ENCODE measurements around the gene DDO. TPM values are rescaled to one million over a fixed set of nuclear protein-coding genes. Genes with fewer than 3 reads are reported as not detected.

DDO gene
- total and polyA plus RNA-seq, 2 of the 8 experiments (the other 6 are each of a cell fraction or from before 2014, with no cell fraction given): not detected

GRCh38 chr6:110419028-110419739 lies 3.8 kb upstream of the DDO start:
- H4K5ac ChIP-seq (ENCODE audit: insufficient read length, low read depth, low read length): no peak overlapping the region
- no peak overlapping the region for H3K27ac ChIP-seq (ENCODE audit: low read depth, low read length)
- no peak overlapping the region for H3K9ac ChIP-seq (replicated peaks in 1 of 4; ENCODE audit: extremely low read depth in 1 of 4, low read depth in 3 of 4, low read length in 3 of 4)
- no peaks in the 10 kb centered on the region for H3K79me1 ChIP-seq (ENCODE audit: low read depth, low read length)
- FAIRE-seq (no peak), DNase-seq (ENCODE audit: low read depth in 1 of 2, low spot score in 2 of 2) (no peak)
- no peaks in the 10 kb centered on the region for H3K4me1 ChIP-seq (replicated peaks in 1 of 4; ENCODE audit: control insufficient read depth in 3 of 4, insufficient read depth in 4 of 4, low read length in 3 of 4)
- H4K20me1 ChIP-seq (replicated peaks in 1 of 2; ENCODE audit: control insufficient read depth in 1 of 2, insufficient read depth in 2 of 2, low read length in 2 of 2): no peaks in the 10 kb centered on the region
- no peak overlapping the region for H3K56ac ChIP-seq (replicated peaks; ENCODE audit: insufficient read length, low read depth, low read length)
- ChIA-PET POLR2A (ENCODE audit: partially characterized antibody) (no interaction called here), CTCF (ENCODE audit: partially characterized antibody) (no interaction called here)
- no peak overlapping the region for H3K18ac ChIP-seq (ENCODE audit: extremely low read depth, low read length)
- H3K4me3 ChIP-seq (ENCODE audit: extremely low read depth in 1 of 4, insufficient read depth in 2 of 4, low read depth in 3 of 4, low read length in 4 of 4): no peak overlapping the region
- no peak overlapping the region for H4K91ac ChIP-seq (replicated peaks; ENCODE audit: insufficient read length, low read length)
- no peak for TF ChIP-seq POLR2AphosphoS5 (IDR thresholded peaks at IDR 0.05; ENCODE audit: low read depth, low read length)
- TF ChIP-seq, protein P1, sequence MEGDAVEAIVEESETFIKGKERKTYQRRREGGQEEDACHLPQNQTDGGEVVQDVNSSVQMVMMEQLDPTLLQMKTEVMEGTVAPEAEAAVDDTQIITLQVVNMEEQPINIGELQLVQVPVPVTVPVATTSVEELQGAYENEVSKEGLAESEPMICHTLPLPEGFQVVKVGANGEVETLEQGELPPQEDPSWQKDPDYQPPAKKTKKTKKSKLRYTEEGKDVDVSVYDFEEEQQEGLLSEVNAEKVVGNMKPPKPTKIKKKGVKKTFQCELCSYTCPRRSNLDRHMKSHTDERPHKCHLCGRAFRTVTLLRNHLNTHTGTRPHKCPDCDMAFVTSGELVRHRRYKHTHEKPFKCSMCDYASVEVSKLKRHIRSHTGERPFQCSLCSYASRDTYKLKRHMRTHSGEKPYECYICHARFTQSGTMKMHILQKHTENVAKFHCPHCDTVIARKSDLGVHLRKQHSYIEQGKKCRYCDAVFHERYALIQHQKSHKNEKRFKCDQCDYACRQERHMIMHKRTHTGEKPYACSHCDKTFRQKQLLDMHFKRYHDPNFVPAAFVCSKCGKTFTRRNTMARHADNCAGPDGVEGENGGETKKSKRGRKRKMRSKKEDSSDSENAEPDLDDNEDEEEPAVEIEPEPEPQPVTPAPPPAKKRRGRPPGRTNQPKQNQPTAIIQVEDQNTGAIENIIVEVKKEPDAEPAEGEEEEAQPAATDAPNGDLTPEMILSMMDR (IDR thresholded peaks at IDR 0.05; ENCODE audit: control extremely low read depth in 1 of 3, insufficient read depth in 1 of 3, low read depth in 1 of 3, low read length in 3 of 3): no peak
- no peak overlapping the region for H4K8ac ChIP-seq (ENCODE audit: extremely low read depth, insufficient read depth, low read length)
- H2BK20ac ChIP-seq (ENCODE audit: low read length): no peak overlapping the region
- H2AFZ ChIP-seq (ENCODE audit: low read length): no peak overlapping the region
- WGBS, 2 experiments (ENCODE audit: extremely low coverage in 1 of 2, insufficient coverage in 1 of 2, insufficient read length in 1 of 2, insufficient replicate concordance in 2 of 2, low coverage in 1 of 2, low lambda C conversion rate in 2 of 2, missing lambda C conversion rate in 1 of 2): 88% methylated on average over 6 of the region's 6 CpGs; no CpG with 5 or more reads in 1 of the 2 experiments
- peaks cover 3 to 9% of the 10 kb centered on the region in 2 experiments; a peak in 2 of 4 replicates for H3K9me3 ChIP-seq (ENCODE audit: insufficient read depth in 2 of 2, low read depth in 1 of 2, low read length in 1 of 2)
- H3K4ac ChIP-seq (replicated peaks; ENCODE audit: insufficient read length, low read depth, low read length): no peak overlapping the region
- H2BK120ac ChIP-seq (replicated peaks; ENCODE audit: low read depth, low read length): no peak overlapping the region
- H2BK12ac ChIP-seq (ENCODE audit: low read depth, low read length): no peak overlapping the region
- H3K79me2 ChIP-seq (ENCODE audit: control insufficient read depth in 1 of 2, insufficient read depth in 2 of 2, low read length in 2 of 2): no peaks in the 10 kb centered on the region
- H3K23me2 ChIP-seq (ENCODE audit: low read depth, low read length): no peaks in the 10 kb centered on the region
- no peak overlapping the region for H2BK5ac ChIP-seq (ENCODE audit: low read depth, low read length)
- H2BK15ac ChIP-seq (ENCODE audit: low read length): no peak overlapping the region
- no peak overlapping the region for H2AK5ac ChIP-seq (ENCODE audit: low read depth, low read length)
- H3K14ac ChIP-seq (ENCODE audit: insufficient read length): no peak overlapping the region
- no peak overlapping the region for H3K23ac ChIP-seq (ENCODE audit: insufficient read length)
- H3K36me3 ChIP-seq (ENCODE audit: control insufficient read depth in 2 of 4, insufficient read depth in 4 of 4, low read length in 3 of 4): no peaks in the 10 kb centered on the region
- no peak overlapping the region for H3K4me2 ChIP-seq (ENCODE audit: insufficient read depth in 1 of 2, low read depth in 2 of 2, low read length in 2 of 2)
- H3K27me3 ChIP-seq (replicated peaks in 1 of 4; ENCODE audit: control insufficient read depth in 3 of 4, extremely low read depth in 1 of 4, insufficient read depth in 3 of 4, low read length in 3 of 4): no peaks in the 10 kb centered on the region
